GM11168 (cell line): ENCODE measurements around the gene SMIM14.
"Not testable (repeated sequence)": the region's sequence is repeated elsewhere in the genome, so short reads cannot be mapped to it uniquely, and the experiment has no call there.

Experiments
- in situ Hi-C: fragments of 300-500 bp; cut with MboI; formaldehyde crosslinking; loops from one replicate; pipeline ENCODE4 v1.12.0; 2022; ENCODE audit warnings: low sequenced_read_pairs; ENCODE audit not compliant: unreplicated experiment

SMIM14 gene

DNA sequence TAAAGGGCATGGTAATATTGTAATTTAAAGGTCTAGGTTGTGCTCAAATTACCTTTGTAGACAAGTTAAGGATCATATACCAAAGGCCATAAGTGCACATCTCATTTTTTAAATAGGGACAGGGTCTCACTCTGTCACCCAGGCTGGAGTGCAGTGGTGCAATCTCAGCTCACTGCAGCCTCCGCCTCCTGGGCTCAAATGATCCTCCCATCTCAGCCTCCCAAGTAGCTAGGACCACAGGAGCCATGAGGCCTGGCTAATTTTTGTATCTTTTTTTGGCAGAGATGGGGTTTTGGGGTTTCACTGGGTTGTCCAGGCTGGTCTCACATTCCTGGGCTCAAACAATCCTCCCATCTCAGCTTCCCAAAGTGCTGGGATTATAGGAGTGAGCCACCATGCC, 124.4 kb downstream of the SMIM14 start:
- in situ Hi-C loops, result not testable (repeated sequence)

DNA sequence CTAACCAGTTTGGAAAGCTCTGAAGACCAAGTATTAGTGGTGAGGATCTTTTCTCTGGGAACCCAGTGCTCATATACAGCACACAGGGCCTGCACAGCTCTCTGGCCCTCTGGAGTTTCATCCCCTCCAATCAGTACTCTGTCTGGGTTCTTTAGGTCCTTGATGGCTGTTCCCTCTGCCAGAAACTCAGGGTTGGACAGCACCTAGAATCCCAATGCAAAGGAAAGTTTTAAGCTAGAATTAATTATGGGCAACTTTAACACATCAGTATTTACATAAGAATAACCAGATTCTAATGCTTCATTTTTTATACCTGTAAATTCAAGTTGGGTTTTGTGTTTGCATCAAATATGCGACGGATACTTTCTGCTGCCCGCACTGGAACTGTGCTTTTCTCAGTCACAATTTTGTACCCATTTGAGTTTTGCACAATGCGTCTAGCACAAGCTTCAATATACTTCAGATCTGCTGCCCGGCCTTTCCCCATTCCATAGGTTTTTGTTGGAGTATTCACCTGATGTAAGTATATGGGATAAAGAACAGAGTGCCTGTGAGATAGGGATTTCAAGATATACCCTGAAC, 128.2 kb downstream of the SMIM14 start:
- in situ Hi-C loops, result no loop called here

DNA sequence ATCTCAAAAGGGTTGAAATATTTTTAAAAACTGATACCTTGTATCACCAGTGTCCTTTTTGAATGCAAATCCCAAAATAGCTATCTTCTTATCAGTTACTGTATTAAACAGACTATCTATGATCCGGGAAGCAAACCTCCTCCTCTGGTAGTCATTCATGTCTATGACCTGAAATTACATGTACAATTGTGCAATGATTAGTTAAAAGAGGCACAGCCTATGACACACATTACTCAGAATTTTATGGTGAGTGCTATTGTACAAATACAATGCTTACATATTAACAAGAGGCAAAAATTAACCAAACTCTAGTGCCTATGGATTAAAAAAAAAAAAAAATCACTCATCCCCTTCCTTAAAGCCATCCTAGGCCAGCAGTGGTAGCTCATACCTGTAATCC, 133.1 kb downstream of the SMIM14 start:
- in situ Hi-C loops, result no loop called here

DNA sequence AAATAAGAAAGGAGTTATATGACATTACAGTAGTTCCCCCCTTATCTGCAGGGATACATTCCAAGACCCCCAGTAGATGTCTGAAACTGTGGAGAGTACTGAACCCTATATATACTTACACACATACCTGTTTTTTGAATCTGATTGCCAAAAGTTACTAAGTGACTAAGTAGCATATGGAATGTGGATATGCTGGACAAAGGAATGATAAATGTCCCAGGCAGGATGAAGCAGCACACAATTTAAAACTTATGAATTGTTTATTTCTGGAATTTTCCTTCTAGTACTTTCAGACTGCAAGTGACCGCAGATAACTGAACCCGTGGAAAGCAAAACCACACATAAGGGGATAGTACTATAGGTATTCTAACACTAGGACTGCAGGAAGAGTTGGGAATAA, 134.1 kb downstream of the SMIM14 start:
- in situ Hi-C loops, result no loop called here

DNA sequence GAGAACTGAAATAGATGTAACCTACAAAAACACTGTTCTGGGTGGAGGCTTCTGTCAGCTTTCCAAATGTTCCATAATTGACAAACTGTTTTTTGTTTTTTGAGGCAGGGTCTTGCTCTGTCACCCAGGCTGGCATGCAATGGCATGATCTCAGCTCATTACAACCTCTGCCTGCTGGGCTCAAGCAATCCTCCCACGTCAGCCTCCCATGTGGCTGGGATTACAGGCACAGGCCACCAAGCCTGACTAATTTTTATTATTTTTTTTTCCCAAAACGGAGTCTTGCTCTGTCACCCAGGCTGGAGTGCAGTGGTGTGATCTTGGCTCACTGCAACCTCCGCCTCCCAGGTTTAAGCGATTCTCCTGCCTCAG, 136.0 kb downstream of the SMIM14 start:
- in situ Hi-C loops, result not testable (repeated sequence)

DNA sequence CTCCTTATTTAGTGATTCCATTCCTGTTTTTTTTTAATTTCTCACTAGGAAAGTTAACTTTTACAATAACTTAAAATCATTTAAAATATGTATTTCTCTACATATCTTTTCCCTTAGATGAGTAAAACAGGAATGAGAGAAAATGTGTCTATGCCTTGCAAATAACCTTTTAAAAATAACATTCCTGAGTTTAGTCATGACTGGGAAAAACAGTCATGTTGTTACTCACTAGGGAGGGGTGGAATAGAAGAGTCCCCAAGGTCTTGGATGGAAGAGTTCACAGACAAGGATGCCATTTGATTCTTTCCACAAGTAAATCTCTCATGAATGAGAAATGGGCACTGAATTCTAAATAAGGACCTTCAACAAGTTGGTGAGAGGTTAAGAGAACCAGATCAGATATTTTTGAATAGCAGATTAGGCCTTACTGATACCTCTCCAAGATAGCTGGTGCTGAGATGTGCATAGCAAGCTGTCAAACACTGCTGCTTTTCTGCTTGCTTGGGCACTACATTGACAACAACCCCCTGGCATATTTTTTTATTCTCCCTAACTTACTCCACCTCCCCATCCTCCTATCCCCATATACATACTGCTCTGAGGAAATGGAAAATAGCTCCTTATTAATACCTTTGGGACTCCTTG, 136.5 kb downstream of the SMIM14 start:
- in situ Hi-C loops, result no loop called here

DNA sequence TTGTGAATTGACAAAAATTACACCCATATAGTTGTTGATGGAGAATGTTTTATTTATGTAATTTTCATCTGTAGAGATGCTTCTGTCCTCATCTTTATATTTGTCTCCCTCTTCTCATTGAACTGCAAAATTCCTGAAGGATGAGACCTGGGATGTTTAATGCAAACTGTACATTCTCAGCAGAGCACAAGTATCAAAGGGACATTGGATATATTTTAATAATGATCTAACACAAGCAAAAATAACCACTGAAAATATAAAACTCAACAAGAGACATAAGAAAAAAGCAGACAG, 140.0 kb downstream of the SMIM14 start:
- in situ Hi-C loops, result loop anchor here (25.0 kb wide), 1 partner anchor 339 kb away; no protein-coding TSS in a partner anchor

DNA sequence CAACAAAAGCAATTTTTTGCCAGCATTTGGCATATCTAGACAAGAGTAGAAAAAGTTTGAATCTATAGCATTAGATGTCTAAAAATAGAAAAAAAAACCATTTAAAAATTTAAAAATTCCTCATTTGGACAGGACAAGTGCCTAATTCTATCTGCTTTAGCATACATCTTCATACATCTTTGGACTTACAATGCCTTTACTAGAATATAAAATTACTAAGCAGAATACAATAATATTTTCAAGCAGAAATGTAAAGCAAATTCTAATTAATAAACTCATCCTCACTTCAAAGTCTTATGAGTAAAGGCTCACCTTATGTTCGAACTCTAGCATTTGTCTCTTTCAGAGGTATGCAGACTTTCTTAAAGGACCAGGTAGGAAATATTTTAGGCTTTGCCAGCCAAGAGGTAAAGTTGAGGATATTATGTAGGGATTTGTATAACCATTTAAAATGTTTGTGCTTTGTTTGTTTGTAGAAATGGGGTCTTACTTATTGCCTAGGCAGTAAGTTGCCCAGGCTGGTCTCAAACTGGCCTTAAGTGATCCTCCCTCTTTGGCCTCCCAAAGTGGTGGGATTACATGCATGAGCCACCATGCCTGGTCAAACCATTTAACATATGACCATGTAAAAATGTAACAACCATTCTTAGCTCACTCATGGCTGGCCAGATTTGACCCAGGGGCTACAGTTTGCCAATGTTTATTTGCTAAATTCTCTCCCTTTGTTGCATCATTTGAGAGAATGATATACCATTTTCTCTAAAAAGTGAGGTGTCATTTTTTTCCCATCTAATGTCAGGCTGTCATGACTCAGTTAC, 140.5 kb downstream of the SMIM14 start:
- in situ Hi-C loops, result loop anchor here (25.0 kb wide), 1 partner anchor 339 kb away; no protein-coding TSS in a partner anchor
